ENCODE results near the gene MAGEB6. TPM values are rescaled to one million over a fixed set of nuclear protein-coding genes. Genes with fewer than 3 reads are reported as not detected.
"Not testable (repeated sequence)": the region's sequence is repeated elsewhere in the genome, so short reads cannot be mapped to it uniquely, and the experiment has no call there.

MAGEB6 gene
- not detected for total RNA-seq

GRCh38 chrX:26192204-26192603, at the start of gene MAGEB6:
TSS of gene MAGEB6 (plus strand) at chrX:26192440. CDS start at chrX:26193847, 1,407 bp downstream.
- no peak within 1 kb of the TSS for H3K4me3 Mint-ChIP-seq
- H3K36me3 Mint-ChIP-seq (ENCODE audit: insufficient read depth in 2 of 2) = no peaks in the 10 kb centered on the region
- H3K27ac Mint-ChIP-seq = no peak within 1 kb of the TSS
- no peaks in the 10 kb centered on the region for H3K4me1 Mint-ChIP-seq (ENCODE audit: low read depth)
- ATAC-seq (replicated peaks in 1 of 2) (no peak), DNase-seq (no peak)
- no peaks in the 10 kb centered on the region for H3K27me3 Mint-ChIP-seq (ENCODE audit: low read depth)
- H3K9me3 Mint-ChIP-seq = no peaks in the 10 kb centered on the region

- Mint-ChIP-seq H3K27ac (no peak overlapping the region), H3K4me3 (no peak overlapping the region), H3K27me3 (ENCODE audit: low read depth) (no peaks in the 10 kb centered on the region), H3K36me3 (ENCODE audit: insufficient read depth in 2 of 2) (no peaks in the 10 kb centered on the region), H3K4me1 (ENCODE audit: low read depth) (no peaks in the 10 kb centered on the region), H3K9me3 (peaks cover 0 to 3% of the 10 kb centered on the region in 2 donors)
- DNase-seq (no peak), ATAC-seq (replicated peaks in 1 of 2) (no peak)
These were observed 46.2 kb upstream of the MAGEB6 start for GRCh38 chrX:26146024-26146423.

GRCh38 chrX:26160301-26160700, 31.9 kb upstream of the MAGEB6 start, which contains the start of gene MAGEB6B:
TSS of gene MAGEB6B (plus strand) at chrX:26160601. CDS start at chrX:26160601, 0 bp downstream.
- no peaks in the 10 kb centered on the region for H3K27me3 Mint-ChIP-seq (ENCODE audit: low read depth)
- H3K4me1 Mint-ChIP-seq (ENCODE audit: low read depth) = no peaks in the 10 kb centered on the region
- no peak within 1 kb of the TSS for H3K27ac Mint-ChIP-seq
- H3K36me3 Mint-ChIP-seq (ENCODE audit: insufficient read depth in 2 of 2) = no peaks in the 10 kb centered on the region
- H3K9me3 Mint-ChIP-seq = peaks cover 0 to 2% of the 10 kb centered on the region in 2 donors
- ATAC-seq (replicated peaks in 1 of 2) = no peak
- H3K4me3 Mint-ChIP-seq = no peak within 1 kb of the TSS
- no peak for DNase-seq

- no peak for ATAC-seq (replicated peaks in 1 of 2)
- Mint-ChIP-seq H3K9me3 (no peaks in the 10 kb centered on the region), H3K27ac (no peak overlapping the region), H3K36me3 (ENCODE audit: insufficient read depth in 2 of 2) (peaks cover 0 to 2% of the 10 kb centered on the region in 2 donors), H3K27me3 (ENCODE audit: low read depth) (no peaks in the 10 kb centered on the region), H3K4me3 (no peak overlapping the region), H3K4me1 (ENCODE audit: low read depth) (no peaks in the 10 kb centered on the region)
- no peak for DNase-seq
These were observed 11.3 kb downstream of the MAGEB6 start for GRCh38 chrX:26203561-26203960.

- not testable (repeated sequence) for H3K27me3 Mint-ChIP-seq (ENCODE audit: low read depth); H3K4me3 Mint-ChIP-seq; H3K9me3 Mint-ChIP-seq; H3K36me3 Mint-ChIP-seq (ENCODE audit: insufficient read depth in 2 of 2); H3K27ac Mint-ChIP-seq; H3K4me1 Mint-ChIP-seq (ENCODE audit: low read depth); DNase-seq; ATAC-seq (replicated peaks in 1 of 2)
These were observed 12.5 kb downstream of the MAGEB6 start for GRCh38 chrX:26204717-26205116.

GRCh38 chrX:26208012-26208411, 15.8 kb downstream of the MAGEB6 start:
- Mint-ChIP-seq H3K27me3 (ENCODE audit: low read depth) (no peaks in the 10 kb centered on the region), H3K9me3 (no peaks in the 10 kb centered on the region), H3K4me1 (ENCODE audit: low read depth) (no peaks in the 10 kb centered on the region), H3K36me3 (ENCODE audit: insufficient read depth in 2 of 2) (peaks cover 0 to 2% of the 10 kb centered on the region in 2 donors), H3K4me3 (no peak overlapping the region), H3K27ac (no peak overlapping the region)
- no peak for ATAC-seq (replicated peaks in 1 of 2)
- no peak for DNase-seq

- H3K36me3 Mint-ChIP-seq (ENCODE audit: insufficient read depth in 2 of 2) = no peaks in the 10 kb centered on the region
- H3K4me3 Mint-ChIP-seq = no peak within 1 kb of the TSS
- H3K4me1 Mint-ChIP-seq (ENCODE audit: low read depth) = no peaks in the 10 kb centered on the region
- ATAC-seq (replicated peaks in 1 of 2) (no peak), DNase-seq (no peak)
- no peaks in the 10 kb centered on the region for H3K27me3 Mint-ChIP-seq (ENCODE audit: low read depth)
- no peak within 1 kb of the TSS for H3K27ac Mint-ChIP-seq
- H3K9me3 Mint-ChIP-seq = peaks cover 0 to 4% of the 10 kb centered on the region in 2 donors
These were observed 23.6 kb downstream of the MAGEB6 start, which contains the start of gene MAGEB5 for GRCh38 chrX:26215869-26216268. TSS of gene MAGEB5 (plus strand) at chrX:26216169. CDS start at chrX:26217302, 1,133 bp downstream.

GRCh38 chrX:26219351-26219750, 27.1 kb downstream of the MAGEB6 start:
- H3K9me3 Mint-ChIP-seq = peaks cover 0 to 5% of the 10 kb centered on the region in 2 donors
- H3K27me3 Mint-ChIP-seq (ENCODE audit: low read depth) = no peaks in the 10 kb centered on the region
- H3K4me3 Mint-ChIP-seq = no peak overlapping the region
- H3K36me3 Mint-ChIP-seq (ENCODE audit: insufficient read depth in 2 of 2) = no peaks in the 10 kb centered on the region
- DNase-seq (no peak), ATAC-seq (replicated peaks in 1 of 2) (no peak)
- H3K4me1 Mint-ChIP-seq (ENCODE audit: low read depth) = no peaks in the 10 kb centered on the region
- no peak overlapping the region for H3K27ac Mint-ChIP-seq

- H3K9me3 Mint-ChIP-seq = peaks cover 2 to 5% of the 10 kb centered on the region in 2 donors
- H3K4me3 Mint-ChIP-seq = no peak overlapping the region
- ATAC-seq (replicated peaks in 1 of 2) (no peak), DNase-seq (no peak)
- H3K4me1 Mint-ChIP-seq (ENCODE audit: low read depth) = no peaks in the 10 kb centered on the region
- no peak overlapping the region for H3K27ac Mint-ChIP-seq
- H3K27me3 Mint-ChIP-seq (ENCODE audit: low read depth) = no peaks in the 10 kb centered on the region
- no peaks in the 10 kb centered on the region for H3K36me3 Mint-ChIP-seq (ENCODE audit: insufficient read depth in 2 of 2)
These were observed 41.9 kb downstream of the MAGEB6 start for GRCh38 chrX:26234177-26234576.

Other genes with a start within 250 kb of the MAGEB6 start
- not detected for gene MAGEB18, start 54.1 kb upstream of the MAGEB6 start, total RNA-seq
- gene MAGEB6B, start 31.8 kb upstream of the MAGEB6 start, total RNA-seq = not detected
- gene MAGEB5, start 23.7 kb downstream of the MAGEB6 start, total RNA-seq = not detected

All from activated T-cell treated with anti-CD3 and anti-CD28 coated beads, Interleukin-2, amount 50 U/mL, for 72 hours (primary cell).